Endothelial cell of umbilical vein (primary cell): ENCODE data around the gene SSBP3. TPM values are rescaled to one million over a fixed set of nuclear protein-coding genes. Genes with fewer than 3 reads are reported as not detected.
A peak's percentile ranks its signal among the peaks of the same experiment; 100 is the strongest.

Source experiments
- BruUV-seq: library from RNA; stranded (reverse); fragments of 400-500 nt; replicated peaks from 2 replicates; lab custom pipeline; 2021; lab: Mats Ljungman, UMichigan
- CTCF ChIA-PET: fragments of 300-600, 350-600 bp; sonication (Branson Sonifier 250); formaldehyde crosslinking; loops from one replicate; lab custom pipeline; 2021; ENCODE audit warnings: antibody characterized with exemption, inconsistent platforms; lab: Charles Lee
- POLR2A ChIA-PET: fragments of 300-600, 350-600 bp; sonication (Branson Sonifier 250); formaldehyde crosslinking; loops from one replicate; lab custom pipeline; 2021; ENCODE audit warnings: antibody characterized with exemption, inconsistent platforms; lab: Charles Lee
- DNase-seq: peaks from one replicate; pipeline ENCODE4 v3.0.0-alpha.2; 2011; ENCODE audit warnings: low read depth, low spot score
- FAIRE-seq: peaks from 2 replicates; lab custom pipeline; 2011; peaks lifted over from hg19 to GRCh38; lab: Jason Lieb, UNC
- H2AFZ ChIP-seq: 2 replicates; pipeline ENCODE4 v1.6.0; 2012; ENCODE audit warnings: low read depth, low read length, control low read depth, inconsistent platforms
- H3K27ac ChIP-seq: 2 replicates; pipeline ENCODE4 v1.5.1; 2011; ENCODE audit warnings: low read depth, mild to moderate bottlenecking, control low read depth, low read length, moderate library complexity; ENCODE audit not compliant: insufficient read depth
- H3K27me3 ChIP-seq, 2 experiments: 2 replicates each; pipeline versions ENCODE4 v1.6.0 to v1.6.1; 2011; ENCODE audit warnings: low read length in 2 of 2, mixed read lengths in 1 of 2; ENCODE audit not compliant: control insufficient read depth in 2 of 2, insufficient read depth in 2 of 2
- H3K36me3 ChIP-seq, 2 experiments: 2 replicates in 1 of 2; 3 replicates in 1 of 2; pipeline ENCODE4 v1.5.1; 2011; ENCODE audit warnings: low read length in 2 of 2, mild to moderate bottlenecking in 1 of 2, moderate library complexity in 1 of 2; ENCODE audit not compliant: control insufficient read depth in 2 of 2, insufficient read depth in 2 of 2; ENCODE audit errors: extremely low read depth in 1 of 2
- H3K4me1 ChIP-seq: 3 replicates; pipeline ENCODE4 v1.5.1; 2011; ENCODE audit warnings: mild to moderate bottlenecking, low read length; ENCODE audit not compliant: control insufficient read depth, insufficient read depth; ENCODE audit errors: extremely low read depth
- H3K4me2 ChIP-seq: 2 replicates; pipeline ENCODE4 v1.6.1; 2011; ENCODE audit warnings: low read length, control low read depth, mixed read lengths; ENCODE audit not compliant: insufficient read depth
- H3K4me3 ChIP-seq, 3 experiments: fragments of 200-600 bp in 1 of 3; sonication (generic), shearing (Covaris generic) in 1 of 3; replicated peaks in 1 of 3; 2 replicates each; pipeline ENCODE4 v1.5.1; 2011 to 2016; ENCODE audit warnings: control low read depth in 3 of 3, low read length in 3 of 3, mild to moderate bottlenecking in 2 of 3, inconsistent platforms in 1 of 3, low read depth in 1 of 3, moderate library complexity in 1 of 3; ENCODE audit not compliant: insufficient read depth in 1 of 3
- H3K79me2 ChIP-seq: 2 replicates; pipeline ENCODE4 v1.6.0; 2012; ENCODE audit warnings: low read length, inconsistent platforms; ENCODE audit not compliant: control insufficient read depth, insufficient read depth
- H3K9ac ChIP-seq: replicated peaks from 2 replicates; pipeline ENCODE3; 2011; ENCODE audit warnings: low read length, control low read depth; ENCODE audit not compliant: insufficient read depth; ENCODE audit errors: extremely low read depth
- H3K9me1 ChIP-seq: replicated peaks from 3 replicates; pipeline ENCODE4 v1.6.0; 2011; ENCODE audit warnings: mild to moderate bottlenecking, low read length; ENCODE audit not compliant: control insufficient read depth, insufficient read depth; ENCODE audit errors: extremely low read depth
- H3K9me3 ChIP-seq: replicated peaks from 2 replicates; pipeline ENCODE4 v1.5.1; 2012; ENCODE audit warnings: low read length, inconsistent platforms; ENCODE audit not compliant: control insufficient read depth, insufficient read depth
- H4K20me1 ChIP-seq: replicated peaks from 2 replicates; pipeline ENCODE3; 2011; ENCODE audit warnings: mild to moderate bottlenecking, low read length; ENCODE audit not compliant: control insufficient read depth, insufficient read depth; ENCODE audit errors: extremely low read depth
- EZH2 ChIP-seq: IDR thresholded peaks from 2 replicates; pipeline ENCODE4 v1.6.1; 2012; ENCODE audit warnings: borderline replicate concordance, low read depth, mild to moderate bottlenecking, moderate library complexity, low read length, inconsistent platforms; ENCODE audit not compliant: severe bottlenecking
- FOS ChIP-seq: IDR thresholded peaks from 2 replicates; pipeline ENCODE4 v1.6.1; 2011; ENCODE audit warnings: mild to moderate bottlenecking, low read length, moderate library complexity, borderline replicate concordance; ENCODE audit not compliant: insufficient read depth
- GATA2 ChIP-seq: IDR thresholded peaks from 2 replicates; pipeline ENCODE4 v1.7.0; 2011; ENCODE audit warnings: low read depth, mild to moderate bottlenecking, moderate library complexity, mixed read lengths, low read length; ENCODE audit not compliant: insufficient read length, insufficient read depth
- MYC ChIP-seq: IDR thresholded peaks from one replicate; pipeline ENCODE4 v1.6.1; 2011; ENCODE audit warnings: mild to moderate bottlenecking, low read depth, low read length
- POLR2A ChIP-seq: IDR thresholded peaks from 2 replicates; pipeline ENCODE4 v1.6.1; 2012; ENCODE audit warnings: low read depth, mild to moderate bottlenecking, control low read depth, low read length
- POLR2AphosphoS5 ChIP-seq: IDR thresholded peaks from 2 replicates; pipeline ENCODE4 v1.6.1; 2012; ENCODE audit warnings: low read depth, mild to moderate bottlenecking, control low read depth, low read length, moderate library complexity; ENCODE audit not compliant: insufficient read depth
- dilution Hi-C: fragments of 300-500 bp; cut with MboI; formaldehyde crosslinking; loops from one replicate; pipeline ENCODE4 v1.15.0; 2019; ENCODE audit warnings: low sequenced_read_pairs; ENCODE audit not compliant: extremely low pct_ligation_motif_present
- intact Hi-C: fragments of 100-400 bp; cut with micrococcal nuclease; formaldehyde crosslinking; loops from one replicate; pipeline ENCODE4 v1.10.0; 2022
- polyA plus RNA-seq, 4 experiments: library from polyadenylated mRNA; depleted of rRNA in 3 of 4; stranded (reverse) in 3 of 4; unstranded in 1 of 4; fragments of >200 nt; gene quantifications; 2 replicates each; pipeline versions ENCODE4 v1.2.1 to v1.2.3, GENCODE V29; 2011 to 2012; ENCODE audit warnings: missing spikeins in 1 of 4
- total RNA-seq: library from RNA; stranded (reverse); gene quantifications from 2 replicates; pipeline ENCODE4 v1.2.3, GENCODE V29; 2021
- TF ChIP-seq, protein P1 (sequence below): IDR thresholded peaks from 2 replicates; pipeline ENCODE4 v1.6.1; 2011; ENCODE audit not compliant: insufficient read depth, insufficient read length
- TF ChIP-seq, protein P2 (sequence below), 2 donors: IDR thresholded peaks; 1 replicate in 1 of 2; 2 replicates in 1 of 2; pipeline ENCODE4 v1.5.1; 2011; ENCODE audit warnings: low read length in 2 of 2, mild to moderate bottlenecking in 2 of 2, moderate library complexity in 2 of 2, control low read depth in 1 of 2, inconsistent platforms in 1 of 2, low read depth in 1 of 2; ENCODE audit not compliant: insufficient read depth in 1 of 2; ENCODE audit errors: extremely low read depth in 1 of 2

The SSBP3 gene
- total and polyA plus RNA-seq, 2 donors (not counting 3 experiments of a cell fraction or from before 2014, with no cell fraction given) = 44.9 to 59.4 TPM

DNA sequence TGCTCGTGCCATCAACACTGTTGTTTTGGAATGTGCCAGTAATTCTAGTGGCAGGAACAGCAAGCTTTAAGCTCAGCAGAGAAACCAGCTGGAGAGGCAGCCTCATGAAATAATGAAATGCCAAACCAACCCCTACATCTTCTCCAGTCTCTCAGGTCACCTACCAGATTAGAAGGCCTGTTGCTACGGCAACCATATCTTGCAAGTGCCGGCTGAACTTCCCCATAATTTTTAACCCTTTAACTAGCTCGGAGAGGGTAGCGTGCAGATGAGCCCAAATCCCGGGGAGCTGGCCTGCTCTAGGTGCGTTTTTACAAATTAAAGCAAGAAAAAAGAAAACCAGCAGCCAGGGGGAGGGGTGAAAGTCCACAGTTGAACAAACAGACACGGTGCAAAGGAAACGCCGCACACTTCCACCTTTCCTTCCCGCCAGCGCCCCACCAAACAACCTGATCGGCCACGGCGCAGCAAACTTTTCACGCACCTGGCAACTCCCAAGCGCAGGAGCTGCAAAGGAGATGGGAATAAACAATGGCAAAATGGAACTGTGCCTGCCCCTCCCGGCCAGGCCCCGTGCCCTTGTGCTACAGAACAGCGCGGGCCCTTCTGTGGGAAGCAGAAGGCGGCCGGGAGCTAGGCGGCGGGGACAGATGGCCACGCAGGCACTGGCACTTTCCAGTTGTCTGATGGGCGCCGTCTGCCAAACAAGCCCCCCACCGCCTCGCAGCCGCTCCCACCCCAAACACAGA is 50.1 kb downstream of the SSBP3 start:
- intact Hi-C loops = loop anchor here (1.0 kb wide), 1 partner anchor 45 kb away; no protein-coding TSS in a partner anchor
- H3K9ac ChIP-seq = no peak overlapping the region
- H3K4me3 ChIP-seq = no peak overlapping the region
- H3K4me2 ChIP-seq = no peak overlapping the region
- peaks cover 3% of the 10 kb centered on the region for H4K20me1 ChIP-seq
- TF ChIP-seq, protein P1, sequence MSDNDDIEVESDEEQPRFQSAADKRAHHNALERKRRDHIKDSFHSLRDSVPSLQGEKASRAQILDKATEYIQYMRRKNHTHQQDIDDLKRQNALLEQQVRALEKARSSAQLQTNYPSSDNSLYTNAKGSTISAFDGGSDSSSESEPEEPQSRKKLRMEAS = no peak
- TF ChIP-seq GATA2 (no peak), FOS (no peak), MYC (no peak), POLR2A (no peak)
- dilution Hi-C loops = no loop called here
- DNase-seq (no peak), FAIRE-seq (no peak)
- CTCF ChIA-PET = interaction anchor here (0.6 kb wide), 1 partner anchor 133 kb away, joined by 3 read pairs; no protein-coding TSS in a partner anchor
- peaks cover 0 to 2% of the 10 kb centered on the region in 2 experiments for H3K36me3 ChIP-seq
- H3K27me3 ChIP-seq = no peaks in the 10 kb centered on the region
- no peaks in the 10 kb centered on the region for H3K9me1 ChIP-seq
- H3K9me3 ChIP-seq = no peaks in the 10 kb centered on the region
- H3K79me2 ChIP-seq = peaks cover 37% of the 10 kb centered on the region
- no peak overlapping the region for H2AFZ ChIP-seq
- POLR2A ChIA-PET = no interaction called here
- no TSS peak for BruUV-seq
- no peak overlapping the region for H3K27ac ChIP-seq
- peaks cover 10% of the 10 kb centered on the region for H3K4me1 ChIP-seq

DNA sequence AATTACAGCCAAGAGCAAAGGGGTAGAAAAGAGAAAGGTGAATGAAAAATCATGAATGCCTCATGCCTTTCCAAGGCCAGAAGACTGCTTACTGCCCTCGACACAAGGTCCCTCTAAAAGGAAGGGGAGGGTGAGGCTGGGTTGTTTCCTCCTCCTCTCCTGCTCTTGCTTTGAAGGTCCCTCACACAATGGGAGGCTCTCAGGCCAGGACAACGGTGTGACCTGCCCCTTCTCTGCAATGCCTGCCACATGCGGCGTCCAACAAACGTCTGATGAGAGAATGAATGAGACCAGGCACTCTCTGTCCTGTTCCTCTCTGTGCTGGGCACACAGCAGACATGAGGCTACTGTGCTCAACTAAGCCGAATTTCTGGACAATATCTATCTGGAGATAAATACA is 51.3 kb downstream of the SSBP3 start:
- H4K20me1 ChIP-seq = peaks cover 3% of the 10 kb centered on the region
- DNase-seq = peak; percentile 50
- no peak overlapping the region for H3K4me3 ChIP-seq
- no peak for FAIRE-seq
- H2AFZ ChIP-seq = no peak overlapping the region
- H3K27ac ChIP-seq = no peak overlapping the region
- BruUV-seq = no TSS peak
- peaks cover 0 to 2% of the 10 kb centered on the region in 2 experiments for H3K36me3 ChIP-seq
- H3K9me3 ChIP-seq = no peaks in the 10 kb centered on the region
- peaks cover 41% of the 10 kb centered on the region for H3K79me2 ChIP-seq
- dilution Hi-C loops = no loop called here
- no peaks in the 10 kb centered on the region for H3K9me1 ChIP-seq
- intact Hi-C loops = no loop called here
- H3K4me1 ChIP-seq = peaks cover 10% of the 10 kb centered on the region
- POLR2A ChIA-PET = no interaction called here
- H3K9ac ChIP-seq = no peak overlapping the region
- TF ChIP-seq EZH2 (no peak), GATA2 (no peak), POLR2AphosphoS5 (no peak)
- TF ChIP-seq, protein P2, sequence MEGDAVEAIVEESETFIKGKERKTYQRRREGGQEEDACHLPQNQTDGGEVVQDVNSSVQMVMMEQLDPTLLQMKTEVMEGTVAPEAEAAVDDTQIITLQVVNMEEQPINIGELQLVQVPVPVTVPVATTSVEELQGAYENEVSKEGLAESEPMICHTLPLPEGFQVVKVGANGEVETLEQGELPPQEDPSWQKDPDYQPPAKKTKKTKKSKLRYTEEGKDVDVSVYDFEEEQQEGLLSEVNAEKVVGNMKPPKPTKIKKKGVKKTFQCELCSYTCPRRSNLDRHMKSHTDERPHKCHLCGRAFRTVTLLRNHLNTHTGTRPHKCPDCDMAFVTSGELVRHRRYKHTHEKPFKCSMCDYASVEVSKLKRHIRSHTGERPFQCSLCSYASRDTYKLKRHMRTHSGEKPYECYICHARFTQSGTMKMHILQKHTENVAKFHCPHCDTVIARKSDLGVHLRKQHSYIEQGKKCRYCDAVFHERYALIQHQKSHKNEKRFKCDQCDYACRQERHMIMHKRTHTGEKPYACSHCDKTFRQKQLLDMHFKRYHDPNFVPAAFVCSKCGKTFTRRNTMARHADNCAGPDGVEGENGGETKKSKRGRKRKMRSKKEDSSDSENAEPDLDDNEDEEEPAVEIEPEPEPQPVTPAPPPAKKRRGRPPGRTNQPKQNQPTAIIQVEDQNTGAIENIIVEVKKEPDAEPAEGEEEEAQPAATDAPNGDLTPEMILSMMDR (IDR thresholded peaks at IDR 0.05; ENCODE audit: extremely low read depth in 1 of 2, insufficient read depth in 1 of 2, low read depth in 1 of 2, low read length in 2 of 2) = no peak
- no peak overlapping the region for H3K4me2 ChIP-seq
- CTCF ChIA-PET = no interaction called here
- H3K27me3 ChIP-seq = no peaks in the 10 kb centered on the region
